ENCODE results near the gene HSF5. TPM values are rescaled to one million over a fixed set of nuclear protein-coding genes. Genes with fewer than 3 reads are reported as not detected.

HSF5 gene
- total and polyA plus RNA-seq, 2 of the 4 experiments (the other 2 are of a cell fraction) = not detected

GRCh38 chr17:58394534-58395223 is 93.5 kb downstream of the HSF5 start:
- H2AK9ac ChIP-seq (replicated peaks; ENCODE audit: low read depth, low read length, poor library complexity) = no peak overlapping the region
- H3K4me3 ChIP-seq (ENCODE audit: insufficient read depth, low read depth, low read length) = no peak overlapping the region
- H2AFZ ChIP-seq (replicated peaks; ENCODE audit: low read length, poor library complexity) = no peak overlapping the region
- no peaks in the 10 kb centered on the region for H3K9me3 ChIP-seq (ENCODE audit: control insufficient read depth, insufficient read depth, low read length)
- no peak overlapping the region for H2BK20ac ChIP-seq (ENCODE audit: low read depth, low read length)
- H4K5ac ChIP-seq (ENCODE audit: low read depth, low read length) = no peak overlapping the region
- H3K18ac ChIP-seq (ENCODE audit: low read depth, low read length) = no peak overlapping the region
- H3K36me3 ChIP-seq (ENCODE audit: control insufficient read depth, insufficient read depth, low read length) = no peaks in the 10 kb centered on the region
- no peak overlapping the region for H4K91ac ChIP-seq (ENCODE audit: insufficient read depth, low read depth, low read length)
- no peak overlapping the region for H3K27ac ChIP-seq (ENCODE audit: insufficient read depth, low read length)
- TF ChIP-seq RCOR1 (IDR thresholded peaks at IDR 0.05; ENCODE audit: insufficient replicate concordance, low read length) (no peak), SMC3 (IDR thresholded peaks at IDR 0.05; ENCODE audit: low read depth, low read length) (no peak), MAFK (IDR thresholded peaks at IDR 0.05; ENCODE audit: low read depth, low read length) (no peak)
- H2BK5ac ChIP-seq (ENCODE audit: low read depth, low read length, poor library complexity, severe bottlenecking) = no peak overlapping the region
- DNase-seq = no peak
- BruUV-seq (replicated peaks) = no TSS peak
- no CpG with 5 or more reads among the region's 3 CpGs for WGBS, 2 experiments (ENCODE audit: extremely low coverage in 2 of 2, insufficient read length in 1 of 2)
- H4K8ac ChIP-seq (ENCODE audit: low read depth in 2 of 2, low read length in 2 of 2) = no peak overlapping the region
- H2AK5ac ChIP-seq (ENCODE audit: low read depth, low read length) = no peak overlapping the region
- no peak overlapping the region for H3K4ac ChIP-seq (ENCODE audit: low read depth, low read length)
- no peak overlapping the region for H3K9ac ChIP-seq (ENCODE audit: low read depth, low read length)
- H2BK15ac ChIP-seq (ENCODE audit: low read depth, low read length) = no peak overlapping the region
- ChIA-PET CTCF (no interaction called here), POLR2A (ENCODE audit: unreplicated experiment) (no interaction called here)
- no peak overlapping the region for H3K4me2 ChIP-seq (ENCODE audit: low read depth, low read length)
- no peaks in the 10 kb centered on the region for H4K20me1 ChIP-seq (ENCODE audit: insufficient read depth, low read length)
- no peak overlapping the region for H3K14ac ChIP-seq (replicated peaks; ENCODE audit: low read depth, low read length)
- no peaks in the 10 kb centered on the region for H3K79me1 ChIP-seq (ENCODE audit: low read depth in 1 of 2, low read length in 2 of 2)
- no peak overlapping the region for H2BK120ac ChIP-seq (ENCODE audit: low read depth, low read length)
- no peaks in the 10 kb centered on the region for H3K4me1 ChIP-seq (ENCODE audit: control insufficient read depth, insufficient read depth, low read length)
- peaks cover 14% of the 10 kb centered on the region for H3K27me3 ChIP-seq (ENCODE audit: control insufficient read depth, insufficient read depth, low read length)
- H3K23ac ChIP-seq (ENCODE audit: low read depth, low read length) = no peak overlapping the region
- in situ Hi-C loops (cut with MboI; ENCODE audit: low sequenced_read_pairs) = no loop called here
- H3K56ac ChIP-seq (ENCODE audit: extremely low read depth, insufficient read depth, low read length) = no peak overlapping the region
- no peak for ATAC-seq (ENCODE audit: low read depth)
- no peaks in the 10 kb centered on the region for H3K9me1 ChIP-seq (ENCODE audit: insufficient read depth, low read length)
- intact Hi-C loops (cut with micrococcal nuclease) = no loop called here
- dilution Hi-C loops (cut with HindIII; ENCODE audit: low sequenced_read_pairs, unreplicated experiment) = no loop called here

Measured in IMR-90 (cell line).